ENCODE measurements around the gene GJB4.
"Not testable (repeated sequence)": the region's sequence is repeated elsewhere in the genome, so short reads cannot be mapped to it uniquely, and the experiment has no call there.

GJB4 gene

DNA sequence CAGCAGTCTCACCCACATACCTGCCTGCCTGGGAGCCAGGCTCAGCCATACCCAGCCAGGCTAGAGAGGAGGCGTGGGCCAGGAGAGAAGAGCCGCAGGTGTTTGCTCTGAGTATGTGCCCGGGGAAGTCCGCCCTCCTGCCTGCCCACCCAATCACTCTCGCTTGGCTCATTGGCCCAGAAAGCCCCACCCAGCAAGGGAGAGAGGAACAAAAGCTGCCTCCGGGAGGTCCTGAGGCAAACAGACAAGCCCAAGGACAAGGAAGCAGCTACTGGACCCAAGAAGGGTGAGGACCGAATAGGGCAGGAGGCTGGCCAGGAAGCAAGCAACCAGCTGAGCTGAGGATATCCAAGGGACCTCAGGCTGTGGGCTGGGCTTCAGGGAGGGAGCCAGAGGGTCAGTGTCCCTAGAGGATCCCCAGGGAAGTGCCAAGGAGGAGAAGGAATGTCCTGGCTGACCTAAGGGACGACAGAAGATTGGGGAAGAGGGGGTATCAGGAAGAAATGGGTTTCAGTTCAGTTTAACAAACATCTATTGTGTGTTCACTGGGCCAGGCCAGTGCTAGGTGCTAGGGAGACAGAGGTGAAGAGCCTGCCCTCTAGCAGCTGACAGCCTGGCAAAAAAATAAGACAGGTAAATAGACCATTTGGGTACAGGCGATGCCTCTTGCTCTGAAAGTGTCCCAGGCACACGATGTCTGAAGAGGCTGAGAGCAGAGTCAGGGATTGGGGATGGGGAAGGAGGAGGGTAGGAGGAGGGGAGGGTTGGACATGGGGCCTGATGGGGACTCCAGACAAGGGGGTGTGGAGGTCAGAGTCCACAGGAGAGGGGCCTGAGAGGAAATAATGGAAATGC is at the start of gene GJB4:
Gene GJB4, plus strand, starts transcription at position 238 of the 855 bp plus-strand sequence. CDS start 1,515 bp downstream, outside the sequence.
- no peak for DNase-seq (ENCODE audit: low read depth)

DNA sequence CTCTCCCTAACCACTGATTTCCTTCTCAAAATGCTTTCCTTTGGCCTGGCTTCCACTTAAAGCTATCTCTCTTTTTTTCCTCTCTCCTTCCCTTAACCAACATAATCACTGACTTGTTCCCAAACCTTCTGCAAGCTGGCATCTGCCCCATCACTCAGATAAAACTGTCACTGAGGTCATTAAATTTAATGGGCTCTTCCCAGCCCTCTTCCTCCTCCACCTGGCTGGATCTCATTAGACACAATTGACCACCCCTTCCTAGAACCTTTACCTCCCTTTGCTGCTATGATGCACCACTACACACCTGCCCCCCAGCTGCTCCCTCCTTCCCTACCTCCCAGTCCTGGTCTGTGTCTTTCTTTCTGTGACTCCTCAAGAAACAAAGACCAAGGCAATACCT is 48.7 kb upstream of the GJB4 start:
- no peak for DNase-seq (ENCODE audit: low read depth)

DNA sequence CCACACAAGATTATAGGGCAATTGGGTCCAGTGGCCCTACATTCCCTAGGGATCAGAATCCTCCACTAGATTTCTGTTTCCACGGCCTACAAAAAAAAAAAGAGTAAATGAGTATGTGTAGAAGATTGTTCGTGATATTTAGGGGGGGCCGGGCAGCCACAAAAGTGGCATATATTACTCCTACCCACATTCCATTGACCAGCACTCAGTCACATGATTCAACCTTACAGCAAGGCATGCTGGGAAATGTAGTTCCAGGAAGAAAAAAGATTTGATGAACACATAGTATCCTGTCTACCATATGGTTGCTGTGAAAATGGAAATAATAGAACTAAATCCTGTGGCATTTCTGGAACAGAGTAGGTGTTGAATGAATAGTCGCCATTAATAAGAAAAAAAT is 48.1 kb upstream of the GJB4 start:
- no peak for DNase-seq (ENCODE audit: low read depth)

DNA sequence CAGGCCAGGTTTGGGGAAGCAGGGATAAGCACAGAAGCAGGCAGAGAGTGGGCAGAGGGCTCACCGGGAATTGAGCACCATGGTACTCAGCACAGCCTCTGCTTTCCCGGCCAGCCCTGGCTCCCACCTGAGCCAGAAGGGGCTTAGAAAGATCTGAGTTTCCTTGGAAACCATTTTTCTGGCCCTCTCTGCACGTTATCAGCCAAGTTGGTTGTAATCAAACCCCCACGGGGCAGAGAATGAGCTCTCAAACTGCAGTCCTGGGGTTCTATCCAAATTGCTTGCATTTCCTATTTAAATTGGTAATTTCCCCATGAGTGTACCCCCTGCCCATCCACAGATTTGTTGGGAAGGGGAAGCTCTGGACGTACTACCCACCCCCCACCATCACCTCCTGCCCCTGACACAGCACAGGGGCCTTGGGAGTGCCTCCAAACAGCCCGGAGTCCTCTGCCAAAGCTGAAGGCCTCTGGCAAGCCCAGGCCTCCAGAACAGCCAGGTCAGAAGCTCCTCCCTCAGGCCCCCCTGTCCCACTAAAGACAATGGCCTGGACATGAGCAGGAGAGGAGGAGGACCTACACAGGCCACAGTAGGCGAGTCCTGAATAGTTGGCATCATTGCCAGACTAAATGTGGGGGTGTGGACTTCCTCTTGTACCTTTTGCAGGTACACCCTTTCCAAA is 47.4 kb upstream of the GJB4 start:
- DNase-seq (ENCODE audit: low read depth): no peak

DNA sequence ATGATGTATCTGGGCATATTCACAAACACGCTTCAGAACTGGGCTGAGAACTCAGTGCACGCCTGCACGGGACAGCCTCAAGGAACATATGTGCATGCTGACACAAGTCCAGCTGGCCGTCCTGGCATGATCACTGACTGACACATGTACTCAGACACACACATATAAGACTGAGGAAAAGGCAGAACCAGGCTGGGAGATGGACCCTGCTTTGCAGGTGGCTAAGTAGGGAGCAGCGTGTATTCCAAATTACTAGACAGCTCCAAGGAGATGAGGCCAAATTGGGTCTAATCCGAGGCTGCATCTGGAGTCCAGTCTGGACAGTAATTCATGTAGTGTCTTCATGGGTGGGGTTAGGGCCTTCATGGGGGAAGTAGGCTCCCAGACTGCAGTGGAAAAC is 46.1 kb upstream of the GJB4 start:
- no peak for DNase-seq (ENCODE audit: low read depth)

DNA sequence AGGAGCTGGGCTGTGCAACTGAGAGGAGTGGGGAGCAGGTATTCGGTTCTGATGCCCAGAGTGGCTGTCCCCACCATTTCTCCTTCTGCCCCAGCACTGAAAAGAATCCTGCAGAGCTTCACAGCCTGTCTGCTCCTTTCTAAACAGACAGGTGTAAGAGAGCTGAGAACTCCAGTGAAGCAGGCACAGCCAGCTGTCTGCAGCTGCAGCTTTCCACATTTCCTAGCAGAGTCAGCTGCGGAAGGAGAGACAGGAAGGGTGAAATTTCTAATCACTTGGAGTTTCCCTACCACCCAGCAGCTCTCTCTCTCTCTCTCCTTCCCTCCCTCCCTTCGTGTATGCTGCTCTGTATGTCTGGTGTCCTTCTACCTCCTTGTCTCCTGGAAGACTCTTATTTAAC is 45.2 kb upstream of the GJB4 start:
- no peak for DNase-seq (ENCODE audit: low read depth)

DNA sequence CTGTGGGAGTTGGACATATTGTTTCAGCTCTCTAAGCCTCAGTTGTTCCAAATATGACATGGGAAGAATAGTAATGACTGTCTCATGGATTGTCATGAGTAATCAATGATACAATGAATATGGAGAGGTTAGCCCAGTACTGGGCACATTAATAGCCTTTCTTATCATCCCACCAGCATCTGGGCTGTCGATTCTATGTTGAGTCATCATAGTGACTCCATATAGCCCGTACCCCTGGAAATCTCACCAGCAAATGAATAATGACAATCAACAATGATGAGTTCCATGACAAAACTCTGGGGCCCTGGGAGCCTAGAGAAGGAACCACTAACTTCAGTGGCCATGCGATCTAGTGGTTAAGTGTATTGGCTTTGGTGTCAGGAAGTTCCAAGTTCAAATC is 44.4 kb upstream of the GJB4 start:
- no peak for DNase-seq (ENCODE audit: low read depth)

DNA sequence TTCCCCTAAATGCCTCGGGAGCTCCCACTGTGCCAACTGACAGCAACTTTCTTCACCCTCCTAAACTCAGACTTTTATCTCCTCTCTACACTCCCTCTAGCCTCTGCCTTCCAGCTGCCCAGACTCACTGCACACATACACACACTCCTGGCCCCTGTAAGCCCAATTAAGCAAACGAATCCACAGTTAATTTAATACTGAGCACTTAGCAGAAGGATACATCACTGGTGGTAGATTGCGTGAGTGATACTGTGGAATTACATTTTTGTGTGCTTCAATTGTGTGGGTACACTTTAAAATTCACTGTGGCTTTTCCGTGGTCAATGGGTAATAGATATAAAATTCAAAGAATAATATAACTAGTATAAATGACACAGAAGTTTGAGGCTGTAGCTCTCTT is 38.3 kb upstream of the GJB4 start:
- DNase-seq (ENCODE audit: low read depth): no peak

DNA sequence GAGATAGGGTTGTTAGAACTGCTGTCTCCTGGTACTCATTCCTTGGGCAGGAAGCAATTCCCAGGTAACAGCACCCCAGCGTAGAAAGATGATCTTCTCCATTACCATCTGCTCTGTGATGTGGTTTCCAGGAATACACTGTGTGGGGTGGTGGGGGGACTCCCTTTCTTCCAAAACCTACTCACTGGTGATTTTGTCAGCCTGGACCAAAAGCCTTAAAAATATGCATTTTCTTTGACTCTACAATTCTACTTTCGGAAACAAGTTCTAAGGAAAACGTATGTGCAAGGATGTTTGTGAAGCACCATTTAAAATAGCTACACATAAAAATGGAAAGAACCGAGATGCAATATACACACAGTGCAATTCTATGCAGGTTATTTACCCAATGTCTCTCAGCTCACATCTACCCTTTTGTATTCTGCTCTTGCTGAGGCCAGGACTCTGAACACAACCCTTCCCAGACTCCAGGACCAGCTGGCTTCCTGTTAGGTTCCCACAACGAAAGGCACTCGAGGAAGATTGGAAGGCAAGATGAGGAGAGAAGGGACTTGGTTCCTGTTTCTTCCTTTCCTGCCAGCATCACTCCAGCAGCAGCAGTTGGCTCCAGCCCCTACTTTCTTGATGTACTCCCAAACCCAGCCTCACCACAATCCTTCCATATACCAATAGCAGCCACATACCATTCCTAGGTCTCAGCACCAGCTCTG is 37.7 kb upstream of the GJB4 start:
- no peak for DNase-seq (ENCODE audit: low read depth)

DNA sequence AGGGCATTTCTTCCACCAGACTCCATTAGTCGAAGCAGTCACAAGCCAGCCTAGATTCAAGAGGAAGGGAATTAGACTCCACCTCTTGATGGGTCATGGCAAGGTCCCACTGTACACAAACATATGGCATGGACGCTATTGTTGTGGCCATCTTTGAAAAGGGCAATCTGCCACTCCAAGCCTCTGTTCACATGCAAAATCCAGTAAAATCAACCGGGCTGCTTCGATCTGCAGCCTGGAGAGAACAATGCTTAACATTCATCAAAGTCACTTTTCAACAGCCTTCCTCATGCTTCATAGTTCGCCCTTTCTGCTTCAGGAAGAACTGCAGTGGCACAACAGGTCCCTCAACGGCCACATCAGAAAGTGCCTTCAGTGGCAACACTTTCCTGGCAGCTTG is 32.7 kb upstream of the GJB4 start:
- no peak for DNase-seq (ENCODE audit: low read depth)

DNA sequence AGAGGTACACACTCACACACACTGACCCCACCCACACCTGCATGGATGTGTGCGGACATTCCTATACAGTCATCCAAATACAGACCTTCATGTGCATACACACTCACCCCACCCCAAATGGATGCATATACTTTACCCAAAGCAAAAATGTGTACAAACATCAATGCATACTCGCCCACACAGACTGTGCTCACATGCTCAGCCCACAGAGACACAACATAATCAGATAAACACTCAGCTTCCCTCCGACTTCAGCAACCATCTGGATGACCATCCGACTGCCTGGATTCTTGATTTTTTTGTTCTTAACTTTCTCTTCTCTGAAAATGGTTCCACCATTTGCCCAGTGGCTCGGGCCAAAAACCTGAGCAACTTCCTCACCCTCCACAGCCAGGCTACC is 29.1 kb upstream of the GJB4 start:
- no peak for DNase-seq (ENCODE audit: low read depth)

DNA sequence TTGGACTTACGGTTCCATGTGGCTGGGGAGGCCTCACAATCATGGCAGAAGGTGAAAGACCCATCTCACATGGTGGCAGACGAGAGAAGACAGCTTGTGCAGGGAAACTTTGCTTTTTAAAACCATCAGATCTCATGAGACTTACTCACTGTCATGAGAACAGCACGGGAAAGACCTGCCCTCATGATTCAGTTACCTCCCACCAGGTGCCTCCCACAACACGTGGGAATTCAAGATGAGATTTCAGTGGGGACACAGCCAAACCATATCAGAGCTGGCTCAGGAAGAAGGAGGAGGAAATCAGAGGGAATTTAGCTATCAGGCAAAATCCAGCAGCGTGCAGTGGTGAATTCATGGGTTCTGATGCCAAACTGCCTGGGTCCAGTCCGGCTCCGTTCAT is 26.7 kb upstream of the GJB4 start:
- not testable (repeated sequence) for DNase-seq (ENCODE audit: low read depth)

DNA sequence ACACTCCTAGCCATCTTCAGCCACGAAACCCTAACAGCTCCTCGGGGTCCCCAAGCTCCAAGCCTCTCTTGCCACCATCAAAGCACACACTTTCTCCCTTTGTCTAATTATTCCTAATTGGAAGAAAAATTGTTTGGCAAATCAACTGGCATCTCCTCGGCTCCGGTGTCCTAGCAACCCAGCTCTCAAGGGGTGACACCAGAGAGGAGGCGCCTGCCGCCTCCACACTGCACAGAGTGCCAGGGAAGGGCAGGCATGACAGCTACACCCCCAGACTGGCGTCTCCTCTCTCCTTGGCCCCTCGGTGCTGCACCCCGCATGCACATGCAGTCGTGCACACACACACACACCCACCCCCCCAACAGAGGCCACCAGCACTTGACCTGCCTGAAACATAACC is 22.8 kb upstream of the GJB4 start:
- DNase-seq (ENCODE audit: low read depth): no peak

DNA sequence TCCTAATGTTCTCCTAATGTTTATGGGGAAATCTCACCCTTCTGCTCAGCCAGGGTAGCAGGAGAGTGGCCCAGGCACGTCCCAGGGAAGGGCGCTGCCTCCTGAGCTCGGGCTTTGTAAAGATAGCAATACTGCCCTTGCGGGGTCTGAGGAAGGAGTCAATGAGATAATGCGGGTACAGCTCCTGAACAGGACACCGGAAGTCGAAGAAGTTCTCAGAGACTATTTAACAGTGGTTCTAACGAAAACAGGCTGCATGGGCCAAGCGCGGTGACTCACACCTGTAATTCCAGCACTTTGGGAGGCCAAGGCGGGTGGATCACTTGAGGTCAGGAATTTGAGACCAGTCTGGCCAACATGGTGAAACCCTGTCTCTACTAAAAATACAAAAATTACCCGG is 22.3 kb upstream of the GJB4 start:
- DNase-seq (ENCODE audit: low read depth): not testable (repeated sequence)

DNA sequence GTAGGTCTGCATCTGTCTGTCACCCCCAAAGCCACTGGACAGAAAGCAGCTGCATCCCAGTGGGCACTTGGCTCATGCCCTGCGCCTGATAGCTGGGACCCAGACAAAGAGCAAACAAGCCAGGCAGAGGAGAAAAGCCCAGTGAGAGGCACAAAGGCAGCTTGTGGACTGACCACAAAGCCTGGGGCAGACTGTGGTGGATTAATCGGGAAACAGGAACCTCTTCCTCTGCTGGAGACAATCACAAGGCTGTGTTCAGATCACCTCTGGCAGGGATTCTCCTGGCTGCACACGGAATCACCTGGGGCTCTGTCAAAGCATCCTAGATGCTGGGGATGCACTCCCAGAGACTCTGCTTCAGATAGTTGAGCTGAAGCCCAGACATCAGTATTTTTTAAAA is 19.9 kb upstream of the GJB4 start:
- no peak for DNase-seq (ENCODE audit: low read depth)

DNA sequence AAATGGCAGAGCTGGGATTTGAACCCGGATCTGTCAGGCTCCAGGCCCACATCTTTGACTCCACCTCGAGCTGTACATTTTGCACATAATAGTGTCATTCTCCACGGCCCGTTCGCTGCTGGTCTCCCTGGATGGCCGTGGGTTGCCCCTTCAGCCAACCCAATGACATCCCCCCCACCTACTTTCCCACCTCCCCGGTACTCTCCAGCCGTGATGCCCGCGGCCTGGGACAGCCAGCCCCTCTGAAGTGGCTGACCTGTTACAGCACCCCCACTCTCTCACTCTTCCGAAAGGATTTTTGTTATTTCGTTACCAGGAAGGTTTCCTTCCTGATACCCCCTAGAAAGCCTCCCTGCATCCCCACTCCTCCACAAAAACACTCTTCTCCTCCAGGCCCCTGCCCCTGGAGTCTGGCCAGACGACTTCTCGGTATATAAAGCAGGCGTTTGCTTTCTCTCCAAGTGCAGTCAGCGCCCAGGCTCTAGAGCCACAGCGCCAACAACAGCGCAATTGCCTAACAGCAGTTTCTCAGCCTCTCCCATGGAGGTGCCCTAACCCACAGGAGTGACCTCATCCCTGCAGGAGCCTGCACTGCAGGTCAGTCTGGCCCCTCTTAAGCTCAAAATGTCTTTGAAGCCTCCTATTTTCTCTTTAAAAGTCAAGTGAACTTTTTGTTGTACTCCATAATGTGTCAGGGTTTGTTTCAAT is 19.2 kb upstream of the GJB4 start:
- no peak for DNase-seq (ENCODE audit: low read depth)

DNA sequence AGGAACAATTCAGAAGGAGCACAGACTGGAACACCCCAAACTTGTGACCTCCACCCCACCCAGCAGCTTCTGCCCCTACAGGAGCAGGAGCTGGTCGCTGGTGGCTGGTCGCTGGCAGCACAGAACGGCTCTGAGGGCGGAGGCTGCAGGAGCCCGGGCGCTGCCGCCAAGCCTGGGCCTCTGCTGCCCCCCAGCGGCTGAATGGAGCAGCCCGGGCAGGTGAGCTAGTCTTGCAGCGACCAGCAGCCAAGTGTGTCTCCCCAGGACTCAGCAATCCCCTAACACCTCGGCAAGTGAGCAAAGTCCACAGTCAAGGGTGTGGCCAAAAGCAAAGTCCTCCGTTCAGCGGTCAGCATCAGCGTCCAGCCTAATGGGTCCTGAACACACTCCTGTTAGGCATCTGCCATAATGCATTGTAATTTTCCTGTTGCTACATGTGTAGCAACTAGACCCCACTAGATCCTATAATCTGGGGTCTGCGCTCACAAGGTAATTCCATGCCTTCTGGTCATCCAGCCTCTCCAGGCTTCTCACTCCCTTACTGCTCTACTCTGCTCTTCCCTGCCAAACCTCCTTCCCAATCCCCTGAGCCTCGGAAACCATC is 16.8 kb upstream of the GJB4 start:
- DNase-seq (ENCODE audit: low read depth): peak; percentile 50

DNA sequence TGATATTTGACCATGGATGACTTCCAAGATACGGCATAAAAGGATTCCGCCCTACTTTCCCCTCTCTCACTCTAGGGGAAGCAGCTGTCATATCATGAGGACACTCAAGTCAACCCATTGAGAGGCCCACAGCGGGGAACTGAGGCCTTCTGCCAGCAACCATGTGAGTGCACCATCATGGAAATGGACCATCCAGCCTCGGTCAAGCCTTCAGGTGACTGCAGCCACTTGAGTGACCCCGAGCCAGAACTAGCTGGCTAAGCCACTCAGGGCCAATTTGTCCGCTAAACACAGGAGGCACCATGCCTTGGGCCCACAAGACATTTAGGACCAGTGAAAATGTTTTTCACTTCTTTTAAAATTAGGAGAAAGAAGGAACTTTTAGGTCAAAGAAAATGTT is 15.8 kb upstream of the GJB4 start:
- no peak for DNase-seq (ENCODE audit: low read depth)

DNA sequence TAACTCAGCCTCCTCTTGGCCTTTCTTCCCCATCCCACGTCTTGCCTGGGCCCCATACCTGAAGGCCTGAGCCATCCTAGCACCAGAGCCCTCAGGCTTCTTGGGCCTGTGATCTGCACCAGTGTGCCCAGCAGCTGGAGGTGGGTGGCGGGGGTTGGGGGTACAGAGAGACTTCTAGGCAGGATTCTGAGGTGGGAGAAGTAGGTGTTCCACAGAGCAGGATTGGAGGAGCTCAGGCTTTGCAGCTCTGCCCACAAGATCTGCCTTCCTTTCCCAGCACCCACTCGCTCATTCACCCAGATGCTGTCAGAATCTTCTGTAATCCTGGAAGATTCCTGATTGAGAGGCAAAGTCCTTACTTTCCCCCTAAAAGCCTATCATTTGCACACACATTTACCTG is 14.7 kb upstream of the GJB4 start:
- DNase-seq (ENCODE audit: low read depth): no peak

DNA sequence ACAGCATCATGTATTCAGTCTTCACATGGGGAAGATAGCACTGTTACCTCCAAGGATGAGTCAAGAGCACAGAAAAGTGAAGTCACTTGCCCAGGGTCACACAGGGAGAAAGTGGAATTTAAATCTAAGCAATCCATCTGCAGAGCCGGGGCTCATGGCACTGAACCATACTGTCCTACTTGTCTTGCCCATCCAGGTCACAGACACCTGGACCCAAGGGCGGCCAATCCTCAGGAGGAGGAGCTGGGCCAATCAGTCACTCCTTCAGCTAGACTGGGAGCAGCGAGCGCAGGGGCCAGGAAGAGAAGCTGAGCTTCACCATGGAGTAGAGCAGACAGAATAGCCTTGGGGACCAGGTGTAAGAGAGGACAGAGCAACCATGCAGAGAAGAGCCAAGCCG is 13.9 kb upstream of the GJB4 start:
- DNase-seq (ENCODE audit: low read depth): no peak

DNA sequence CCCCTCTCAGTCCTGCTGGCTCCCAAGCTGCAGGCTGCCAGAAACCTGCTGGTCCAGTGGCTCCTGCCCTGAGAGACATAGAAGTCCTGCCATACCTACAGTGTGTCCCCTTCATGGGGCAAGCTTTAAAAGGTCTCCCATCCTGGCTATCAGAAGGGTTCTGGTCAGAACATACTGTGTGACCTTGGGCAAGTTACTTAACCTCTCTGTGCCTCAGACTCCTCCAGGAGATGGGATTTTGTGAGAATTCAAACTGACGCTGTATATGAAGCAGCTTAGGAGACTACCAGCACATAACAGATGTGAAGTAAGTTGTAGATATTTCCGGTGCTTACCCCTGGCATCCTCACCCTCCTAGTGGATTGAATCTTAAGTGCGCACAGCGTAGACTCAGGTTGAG is 13.4 kb upstream of the GJB4 start:
- DNase-seq (ENCODE audit: low read depth): no peak
